ENCODE results near the gene ST6GALNAC3.

The ST6GALNAC3 gene

DNA sequence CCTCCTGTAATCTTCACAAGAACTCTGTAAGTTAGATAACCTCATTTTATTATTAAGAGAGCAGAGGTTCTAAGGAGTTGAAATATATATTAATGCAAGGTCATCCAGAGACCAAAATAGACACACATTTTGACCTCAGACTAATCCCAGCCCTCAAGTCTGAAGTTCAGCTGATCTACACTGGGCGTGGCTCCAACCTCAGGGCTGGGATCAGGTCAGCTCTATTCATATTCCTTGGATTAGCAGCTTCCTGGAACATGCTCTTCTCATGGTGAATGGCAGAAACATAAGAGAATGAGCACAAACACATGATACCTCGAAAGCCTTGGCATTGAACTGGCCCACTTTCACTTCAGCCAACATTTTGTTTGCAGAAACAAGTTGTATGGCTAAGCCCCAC is 592.0 kb downstream of the ST6GALNAC3 start:
- no peak for DNase-seq

GRCh38 chr1:76668046-76668445 is 593.5 kb downstream of the ST6GALNAC3 start:
- no peak for DNase-seq

GRCh38 chr1:76669131-76669530 is 594.6 kb downstream of the ST6GALNAC3 start:
- no peak for DNase-seq

GRCh38 chr1:76669624-76670315 is 595.2 kb downstream of the ST6GALNAC3 start:
- DNase-seq: no peak

DNA sequence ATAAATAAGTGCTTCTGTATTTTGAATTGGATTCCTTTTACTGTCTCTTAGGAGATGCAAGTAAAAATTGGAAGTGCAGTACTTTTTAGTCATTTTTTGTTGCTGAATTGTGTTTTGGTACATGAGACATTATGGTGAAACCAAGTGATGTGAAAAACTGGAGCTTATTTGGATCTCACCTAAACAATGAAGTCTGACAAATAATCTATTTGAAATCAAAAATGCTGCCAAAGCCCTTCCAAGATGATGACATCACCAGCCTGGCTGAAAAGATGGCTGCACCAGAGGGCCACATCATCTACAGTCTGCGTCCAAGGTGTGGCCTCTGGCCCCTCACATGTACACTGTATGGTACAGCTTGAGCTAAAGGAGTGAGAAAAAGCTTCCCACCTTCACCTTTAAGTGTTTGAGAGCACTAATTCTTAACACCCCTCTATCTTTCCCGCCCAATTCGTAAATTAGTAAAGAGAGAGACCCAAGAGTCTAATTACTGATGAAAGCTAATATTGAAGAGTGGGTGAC is 600.2 kb downstream of the ST6GALNAC3 start:
- no peak for DNase-seq

GRCh38 chr1:76677416-76678405 is 603.2 kb downstream of the ST6GALNAC3 start:
- no peak for DNase-seq

GRCh38 chr1:76679534-76680152 is 605.1 kb downstream of the ST6GALNAC3 start:
- DNase-seq: no peak

GRCh38 chr1:76680651-76681050 is 606.1 kb downstream of the ST6GALNAC3 start:
- no peak for DNase-seq

- DNase-seq: no peak
These were observed 607.6 kb downstream of the ST6GALNAC3 start for GRCh38 chr1:76682138-76682537.

Data from NCI-H1694 treated with DMSO at 0.1 percent for 48 hours (cell line).